Vagina (tissue), 2 donors: Measurements from ENCODE around the gene TGIF2. TPM values are rescaled to one million over a fixed set of nuclear protein-coding genes. Genes with fewer than 3 reads are reported as not detected.
"Not testable (repeated sequence)": the region's sequence is repeated elsewhere in the genome, so short reads cannot be mapped to it uniquely, and the experiment has no call there.

ENCODE experiments used
- DNase-seq, 2 donors: peaks; one replicate each; pipeline ENCODE4 v3.0.0-alpha.2; 2017; ENCODE audit errors: extremely low spot score in 2 of 2
- H3K27ac ChIP-seq: fragments of 200-600 bp; sonication (generic); one replicate; pipeline ENCODE4 v1.5.1; 2019
- H3K27me3 ChIP-seq: fragments of 200-600 bp; sonication (generic); one replicate; pipeline ENCODE4 v1.5.1; 2019
- H3K36me3 ChIP-seq, 2 donors: fragments of 200-600 bp; sonication (generic); one replicate each; pipeline ENCODE4 v1.5.1; 2017 to 2019
- H3K4me1 ChIP-seq: fragments of 200-600 bp; sonication (generic); one replicate; pipeline ENCODE4 v1.5.1; 2019
- H3K4me3 ChIP-seq, 2 donors: fragments of 200-600 bp; sonication (generic); 1 replicate in 1 of 2; 2 replicates in 1 of 2; pipeline ENCODE4 v1.5.1; 2016 to 2019
- H3K9me3 ChIP-seq: fragments of 200-600 bp; sonication (generic); one replicate; pipeline ENCODE4 v1.5.1; 2019
- CTCF ChIP-seq, 3 experiments: fragments of 450-650 bp in 2 of 3; fragments of 200-600 bp in 1 of 3; sonication (generic) in 1 of 3; IDR thresholded peaks; one replicate each; pipeline ENCODE4 v1.5.1; 2017 to 2019; ENCODE audit warnings: antibody characterized with exemption in 3 of 3, mild to moderate bottlenecking in 2 of 3, moderate library complexity in 2 of 3
- POLR2A ChIP-seq, 2 donors: fragments of 450-650 bp; IDR thresholded peaks; one replicate each; pipeline ENCODE4 v1.6.1; 2017; ENCODE audit warnings: antibody characterized with exemption in 2 of 2, mild to moderate bottlenecking in 2 of 2, moderate library complexity in 2 of 2
- POLR2AphosphoS5 ChIP-seq, 2 donors: sonication (generic); formaldehyde crosslinking; IDR thresholded peaks; one replicate each; pipeline ENCODE4 v1.9.0; 2017; ENCODE audit warnings: antibody characterized with exemption in 2 of 2, mild to moderate bottlenecking in 2 of 2, low read depth in 1 of 2; ENCODE audit not compliant: insufficient read depth in 1 of 2
- intact Hi-C: fragments of 100-400 bp; cut with DNase I; formaldehyde crosslinking; loops from one replicate; pipeline ENCODE4 v1.15.1; 2023
- total RNA-seq: library from RNA; depleted of rRNA; stranded (reverse); fragments of >200 nt; gene quantifications from one replicate; pipeline ENCODE4 v1.2.3, GENCODE V29; 2016

TGIF2 gene
- total RNA-seq, 1 donor from 2014 or later, result 9.3 TPM

GRCh38 chr20:36555248-36555647, 18.1 kb upstream of the TGIF2 start:
- Histone ChIP-seq H3K27ac (no peak overlapping the region), H3K27me3 (no peaks in the 10 kb centered on the region), H3K4me3 (no peak overlapping the region), H3K36me3 (no peaks in the 10 kb centered on the region), H3K4me1 (peaks cover 6% of the 10 kb centered on the region), H3K9me3 (no peaks in the 10 kb centered on the region)
- no peak for DNase-seq
- intact Hi-C loops, result loop anchor here (5.0 kb wide), 1 partner anchor 37 kb away; no protein-coding TSS in a partner anchor
- no peak for TF ChIP-seq POLR2A (IDR thresholded peaks at IDR 0.05)
- no peak for TF ChIP-seq POLR2AphosphoS5 (IDR thresholded peaks at IDR 0.05; ENCODE audit: insufficient read depth in 1 of 2, low read depth in 1 of 2)
- no peak for TF ChIP-seq CTCF (IDR thresholded peaks at IDR 0.05)

GRCh38 chr20:36562724-36563123, 10.7 kb upstream of the TGIF2 start:
- intact Hi-C loops, result no loop called here

GRCh38 chr20:36563374-36563773, 10.0 kb upstream of the TGIF2 start:
- no peak overlapping the region for H3K27ac ChIP-seq
- intact Hi-C loops, result no loop called here
- H3K27me3 ChIP-seq, result no peaks in the 10 kb centered on the region
- TF ChIP-seq POLR2A (IDR thresholded peaks at IDR 0.05) (no peak), POLR2AphosphoS5 (IDR thresholded peaks at IDR 0.05; ENCODE audit: insufficient read depth in 1 of 2, low read depth in 1 of 2) (no peak), CTCF (IDR thresholded peaks at IDR 0.05) (no peak)
- no peaks in the 10 kb centered on the region for H3K36me3 ChIP-seq
- DNase-seq, result no peak
- no peak overlapping the region for H3K4me3 ChIP-seq
- peaks cover 3% of the 10 kb centered on the region for H3K9me3 ChIP-seq
- H3K4me1 ChIP-seq, result no peaks in the 10 kb centered on the region

More at GRCh38 chr20:36562724-36563123, 10.7 kb upstream of the TGIF2 start:
- H3K27me3 ChIP-seq, result no peaks in the 10 kb centered on the region
- no peaks in the 10 kb centered on the region for H3K36me3 ChIP-seq
- H3K27ac ChIP-seq, result no peak overlapping the region
- TF ChIP-seq POLR2A (IDR thresholded peaks at IDR 0.05), result no peak
- no peaks in the 10 kb centered on the region for H3K4me1 ChIP-seq
- peaks cover 3% of the 10 kb centered on the region for H3K9me3 ChIP-seq
- H3K4me3 ChIP-seq, result no peak overlapping the region
- no peak for DNase-seq

- H3K9me3 ChIP-seq, H3K4me1 ChIP-seq, intact Hi-C loops, H3K27me3 ChIP-seq, H3K4me3 ChIP-seq, DNase-seq, H3K36me3 ChIP-seq, H3K27ac ChIP-seq: not testable (repeated sequence)
Observed at GRCh38 chr20:36564078-36564725, 9.2 kb upstream of the TGIF2 start.

GRCh38 chr20:36564726-36565121, 8.7 kb upstream of the TGIF2 start:
- DNase-seq, H3K27ac ChIP-seq, H3K36me3 ChIP-seq, H3K4me3 ChIP-seq, intact Hi-C loops, H3K4me1 ChIP-seq, H3K27me3 ChIP-seq, H3K9me3 ChIP-seq: not testable (repeated sequence)

GRCh38 chr20:36565520-36565919, 7.9 kb upstream of the TGIF2 start:
- H3K4me3 ChIP-seq, result no peak overlapping the region
- H3K4me1 ChIP-seq, result no peaks in the 10 kb centered on the region
- DNase-seq, result no peak
- TF ChIP-seq POLR2A (IDR thresholded peaks at IDR 0.05), result no peak
- TF ChIP-seq POLR2AphosphoS5 (IDR thresholded peaks at IDR 0.05; ENCODE audit: insufficient read depth in 1 of 2, low read depth in 1 of 2), result no peak
- no peak for TF ChIP-seq CTCF (IDR thresholded peaks at IDR 0.05)
- no peaks in the 10 kb centered on the region for H3K36me3 ChIP-seq
- no peak overlapping the region for H3K27ac ChIP-seq
- intact Hi-C loops, result no loop called here
- H3K27me3 ChIP-seq, result no peaks in the 10 kb centered on the region
- H3K9me3 ChIP-seq, result peaks cover 3% of the 10 kb centered on the region
